ENCODE results near the gene SRSF3.

The SRSF3 gene

DNA sequence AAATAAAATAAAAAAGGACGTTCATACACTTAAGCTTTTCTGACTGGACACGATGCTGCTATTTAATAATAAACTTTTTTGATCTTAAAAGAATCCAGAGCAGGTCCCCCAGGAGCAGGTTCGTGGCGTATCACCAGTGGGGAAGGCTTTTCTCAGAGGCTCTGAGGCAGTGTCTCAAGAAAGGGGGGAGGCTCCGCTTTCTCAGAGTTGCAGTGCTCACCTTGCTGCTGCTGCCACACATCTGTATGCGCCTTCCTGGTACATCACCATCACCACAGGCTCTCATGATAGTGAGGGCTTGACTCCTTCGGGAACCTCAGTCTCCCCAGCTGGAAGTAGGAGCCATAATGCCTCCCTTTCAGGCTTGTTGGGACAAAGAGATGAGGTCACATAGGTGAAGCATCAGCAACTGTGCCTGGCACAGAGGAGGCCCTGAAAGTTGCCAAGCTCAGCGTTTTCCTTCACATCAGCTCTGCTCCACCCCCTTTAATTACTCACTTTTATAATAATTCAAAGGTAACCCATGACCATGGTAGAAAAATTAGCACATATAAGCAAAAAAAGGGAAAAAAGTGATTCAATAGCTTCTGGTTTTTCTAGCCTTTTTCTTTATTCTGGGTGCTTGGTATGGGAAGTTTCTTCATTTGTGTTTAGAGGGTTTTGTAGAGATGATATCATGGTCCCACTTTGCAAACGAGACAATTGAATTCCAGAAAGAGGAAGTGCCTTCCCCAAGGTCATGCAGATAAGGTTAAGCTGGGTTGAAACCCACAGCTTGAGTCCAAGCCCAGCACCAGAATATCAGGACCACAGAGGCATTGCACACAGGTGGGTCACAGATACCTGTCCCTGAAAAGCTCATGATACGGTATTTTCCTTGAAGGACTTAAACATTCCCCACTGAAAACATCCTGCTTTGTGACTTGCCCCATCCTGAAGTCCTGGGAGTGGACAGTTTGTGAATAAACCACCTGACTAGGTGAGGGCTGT lies 24.5 kb downstream of the SRSF3 start:
- TF ChIP-seq, protein P1, sequence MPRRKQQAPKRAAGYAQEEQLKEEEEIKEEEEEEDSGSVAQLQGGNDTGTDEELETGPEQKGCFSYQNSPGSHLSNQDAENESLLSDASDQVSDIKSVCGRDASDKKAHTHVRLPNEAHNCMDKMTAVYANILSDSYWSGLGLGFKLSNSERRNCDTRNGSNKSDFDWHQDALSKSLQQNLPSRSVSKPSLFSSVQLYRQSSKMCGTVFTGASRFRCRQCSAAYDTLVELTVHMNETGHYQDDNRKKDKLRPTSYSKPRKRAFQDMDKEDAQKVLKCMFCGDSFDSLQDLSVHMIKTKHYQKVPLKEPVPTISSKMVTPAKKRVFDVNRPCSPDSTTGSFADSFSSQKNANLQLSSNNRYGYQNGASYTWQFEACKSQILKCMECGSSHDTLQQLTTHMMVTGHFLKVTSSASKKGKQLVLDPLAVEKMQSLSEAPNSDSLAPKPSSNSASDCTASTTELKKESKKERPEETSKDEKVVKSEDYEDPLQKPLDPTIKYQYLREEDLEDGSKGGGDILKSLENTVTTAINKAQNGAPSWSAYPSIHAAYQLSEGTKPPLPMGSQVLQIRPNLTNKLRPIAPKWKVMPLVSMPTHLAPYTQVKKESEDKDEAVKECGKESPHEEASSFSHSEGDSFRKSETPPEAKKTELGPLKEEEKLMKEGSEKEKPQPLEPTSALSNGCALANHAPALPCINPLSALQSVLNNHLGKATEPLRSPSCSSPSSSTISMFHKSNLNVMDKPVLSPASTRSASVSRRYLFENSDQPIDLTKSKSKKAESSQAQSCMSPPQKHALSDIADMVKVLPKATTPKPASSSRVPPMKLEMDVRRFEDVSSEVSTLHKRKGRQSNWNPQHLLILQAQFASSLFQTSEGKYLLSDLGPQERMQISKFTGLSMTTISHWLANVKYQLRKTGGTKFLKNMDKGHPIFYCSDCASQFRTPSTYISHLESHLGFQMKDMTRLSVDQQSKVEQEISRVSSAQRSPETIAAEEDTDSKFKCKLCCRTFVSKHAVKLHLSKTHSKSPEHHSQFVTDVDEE (CRISPR knock-in tag; IDR thresholded peaks at IDR 0.05) = no peak
- no peak for TF ChIP-seq BACH2 (CRISPR knock-in tag; IDR thresholded peaks at IDR 0.05; ENCODE audit: borderline replicate concordance)
- TF ChIP-seq ZC3H10 (CRISPR knock-in tag; IDR thresholded peaks at IDR 0.05) = no peak
- TF ChIP-seq ZNF565 (CRISPR knock-in tag; conservative IDR thresholded peaks at IDR 0.05; ENCODE audit: low read depth) = no peak
- no peak for ATAC-seq

DNA sequence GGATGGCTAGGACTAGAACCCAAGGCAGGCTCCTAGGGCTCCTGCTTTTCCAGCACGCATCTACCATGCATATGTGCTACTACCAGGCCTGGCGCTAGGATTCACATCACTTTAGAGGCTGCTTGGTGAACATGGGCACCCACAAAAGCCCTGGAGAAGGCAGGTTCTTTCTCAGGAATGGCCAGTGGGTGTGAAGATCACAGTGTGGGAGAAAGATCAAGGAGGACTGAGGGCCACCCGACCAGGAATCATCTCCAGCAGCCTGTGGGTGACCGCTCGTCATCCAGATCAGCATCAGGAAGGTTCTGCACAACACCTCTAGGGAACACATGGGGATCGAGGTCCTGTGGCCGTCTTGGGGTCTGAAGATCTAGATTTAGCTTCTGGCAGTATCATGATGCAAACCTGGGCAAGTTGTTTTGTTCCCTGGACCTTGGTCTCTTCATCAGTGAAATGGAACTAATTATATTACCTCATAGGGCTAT lies 27.3 kb downstream of the SRSF3 start:
- no peak for ATAC-seq
- TF ChIP-seq, protein P2, sequence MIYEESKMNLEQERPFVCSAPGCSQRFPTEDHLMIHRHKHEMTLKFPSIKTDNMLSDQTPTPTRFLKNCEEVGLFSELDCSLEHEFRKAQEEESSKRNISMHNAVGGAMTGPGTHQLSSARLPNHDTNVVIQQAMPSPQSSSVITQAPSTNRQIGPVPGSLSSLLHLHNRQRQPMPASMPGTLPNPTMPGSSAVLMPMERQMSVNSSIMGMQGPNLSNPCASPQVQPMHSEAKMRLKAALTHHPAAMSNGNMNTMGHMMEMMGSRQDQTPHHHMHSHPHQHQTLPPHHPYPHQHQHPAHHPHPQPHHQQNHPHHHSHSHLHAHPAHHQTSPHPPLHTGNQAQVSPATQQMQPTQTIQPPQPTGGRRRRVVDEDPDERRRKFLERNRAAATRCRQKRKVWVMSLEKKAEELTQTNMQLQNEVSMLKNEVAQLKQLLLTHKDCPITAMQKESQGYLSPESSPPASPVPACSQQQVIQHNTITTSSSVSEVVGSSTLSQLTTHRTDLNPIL (CRISPR knock-in tag; IDR thresholded peaks at IDR 0.05; ENCODE audit: low read depth) = no peak
- TF ChIP-seq TCF4 (CRISPR knock-in tag; IDR thresholded peaks at IDR 0.05; ENCODE audit: borderline replicate concordance) (no peak), BACH2 (CRISPR knock-in tag; IDR thresholded peaks at IDR 0.05; ENCODE audit: borderline replicate concordance) (no peak), ZFP3 (CRISPR knock-in tag; IDR thresholded peaks at IDR 0.05) (no peak), CSDC2 (CRISPR knock-in tag; IDR thresholded peaks at IDR 0.05) (no peak), ESRRG (CRISPR knock-in tag; IDR thresholded peaks at IDR 0.05) (no peak), GLIS3 (CRISPR knock-in tag; IDR thresholded peaks at IDR 0.05) (no peak)
- TF ChIP-seq, protein P3, sequence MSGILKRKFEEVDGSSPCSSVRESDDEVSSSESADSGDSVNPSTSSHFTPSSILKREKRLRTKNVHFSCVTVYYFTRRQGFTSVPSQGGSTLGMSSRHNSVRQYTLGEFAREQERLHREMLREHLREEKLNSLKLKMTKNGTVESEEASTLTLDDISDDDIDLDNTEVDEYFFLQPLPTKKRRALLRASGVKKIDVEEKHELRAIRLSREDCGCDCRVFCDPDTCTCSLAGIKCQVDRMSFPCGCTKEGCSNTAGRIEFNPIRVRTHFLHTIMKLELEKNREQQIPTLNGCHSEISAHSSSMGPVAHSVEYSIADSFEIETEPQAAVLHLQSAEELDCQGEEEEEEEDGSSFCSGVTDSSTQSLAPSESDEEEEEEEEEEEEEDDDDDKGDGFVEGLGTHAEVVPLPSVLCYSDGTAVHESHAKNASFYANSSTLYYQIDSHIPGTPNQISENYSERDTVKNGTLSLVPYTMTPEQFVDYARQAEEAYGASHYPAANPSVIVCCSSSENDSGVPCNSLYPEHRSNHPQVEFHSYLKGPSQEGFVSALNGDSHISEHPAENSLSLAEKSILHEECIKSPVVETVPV (CRISPR knock-in tag; IDR thresholded peaks at IDR 0.05) = no peak

DNA sequence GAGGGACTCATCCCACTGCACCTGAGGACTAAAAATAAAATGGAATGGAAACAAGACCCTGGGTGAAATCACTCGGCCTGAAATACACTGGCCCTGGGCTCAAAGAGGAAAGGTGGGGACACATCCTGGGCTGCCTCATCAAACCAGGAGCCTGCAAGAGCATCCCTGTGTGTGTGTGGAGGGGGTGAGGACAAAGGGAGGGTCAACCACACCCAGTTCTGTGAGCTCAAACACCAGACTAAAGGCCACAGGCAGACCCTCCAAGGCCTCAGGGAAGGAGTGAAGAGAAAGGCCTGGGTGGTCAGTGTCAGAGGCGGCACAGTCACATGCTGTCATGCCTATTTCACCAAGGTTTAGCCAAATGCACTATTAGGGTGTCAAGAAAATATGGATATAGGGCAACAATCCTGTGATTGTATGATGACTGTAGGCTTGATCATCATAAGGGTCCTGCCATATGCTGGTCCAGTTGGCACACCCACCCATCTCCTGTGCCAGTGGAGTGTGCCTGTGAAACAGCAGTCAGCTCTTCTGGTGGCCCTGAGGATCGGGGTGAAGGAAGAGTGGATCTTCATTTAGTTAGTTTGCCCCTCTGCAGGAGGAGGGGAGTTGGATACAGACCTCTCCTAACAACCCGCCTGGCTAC lies 28.9 kb downstream of the SRSF3 start:
- TF ChIP-seq TCF4 (CRISPR knock-in tag; IDR thresholded peaks at IDR 0.05; ENCODE audit: borderline replicate concordance) = no peak
- TF ChIP-seq, protein P3 (CRISPR knock-in tag; IDR thresholded peaks at IDR 0.05) = no peak
- TF ChIP-seq BACH2 (CRISPR knock-in tag; IDR thresholded peaks at IDR 0.05; ENCODE audit: borderline replicate concordance) = no peak
- TF ChIP-seq, protein P1 (CRISPR knock-in tag; IDR thresholded peaks at IDR 0.05) = no peak
- no peak for TF ChIP-seq OSR1 (CRISPR knock-in tag; IDR thresholded peaks at IDR 0.05)
- no peak for TF ChIP-seq RARB (CRISPR knock-in tag; IDR thresholded peaks at IDR 0.05)
- TF ChIP-seq ZFP3 (CRISPR knock-in tag; IDR thresholded peaks at IDR 0.05) = no peak
- no peak for TF ChIP-seq ESRRG (CRISPR knock-in tag; IDR thresholded peaks at IDR 0.05)
- no peak for TF ChIP-seq ZNF8 (CRISPR knock-in tag; IDR thresholded peaks at IDR 0.05)
- TF ChIP-seq SNAI2 (CRISPR knock-in tag; IDR thresholded peaks at IDR 0.05) = no peak
- no peak for TF ChIP-seq PPARA (CRISPR knock-in tag; IDR thresholded peaks at IDR 0.05; ENCODE audit: borderline replicate concordance)
- no peak for TF ChIP-seq GLIS3 (CRISPR knock-in tag; IDR thresholded peaks at IDR 0.05)
- no peak for TF ChIP-seq ZC3H10 (CRISPR knock-in tag; IDR thresholded peaks at IDR 0.05)
- TF ChIP-seq, protein P2 (CRISPR knock-in tag; IDR thresholded peaks at IDR 0.05; ENCODE audit: low read depth) = no peak
- no peak for TF ChIP-seq ZNF70 (CRISPR knock-in tag; IDR thresholded peaks at IDR 0.05)
- ATAC-seq = peak; percentile 43
